ENCODE measurements around the gene TBX21. TPM values are rescaled to one million over a fixed set of nuclear protein-coding genes. Genes with fewer than 3 reads are reported as not detected.

TBX21 gene
- polyA plus RNA-seq, 3 donors = 0.05 to 0.16 (median 0.13) TPM

DNA sequence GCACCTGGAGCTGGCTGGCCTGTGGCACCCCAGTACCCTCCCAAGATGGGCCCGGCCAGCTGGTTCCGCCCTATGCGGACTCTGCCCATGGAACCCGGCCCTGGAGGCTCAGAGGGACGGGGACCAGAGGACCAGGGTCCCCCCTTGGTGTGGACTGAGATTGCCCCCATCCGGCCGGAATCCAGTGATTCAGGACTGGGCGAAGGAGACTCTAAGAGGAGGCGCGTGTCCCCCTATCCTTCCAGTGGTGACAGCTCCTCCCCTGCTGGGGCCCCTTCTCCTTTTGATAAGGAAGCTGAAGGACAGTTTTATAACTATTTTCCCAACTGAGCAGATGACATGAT, 12.0 kb downstream of the TBX21 start:
- H3K9me3 ChIP-seq (replicated peaks in 1 of 2; ENCODE audit: control insufficient read depth in 1 of 2, insufficient read depth in 1 of 2, low read length in 2 of 2) = no peaks in the 10 kb centered on the region
- H3K4me2 ChIP-seq (replicated peaks; ENCODE audit: extremely low read depth, low read length, poor library complexity, severe bottlenecking) = no peak overlapping the region
- no peaks in the 10 kb centered on the region for H3K79me2 ChIP-seq (ENCODE audit: insufficient read depth, low read length)
- H3K36me3 ChIP-seq (replicated peaks in 1 of 2; ENCODE audit: control insufficient read depth in 1 of 2, insufficient read depth in 2 of 2, low read length in 2 of 2) = no peaks in the 10 kb centered on the region
- H3K27ac ChIP-seq (ENCODE audit: low read depth in 1 of 2, low read length in 2 of 2) = no peak overlapping the region
- intact Hi-C loops (cut with micrococcal nuclease) = no loop called here
- Mint-ChIP-seq H3K4me3 (no peak overlapping the region), H3K36me3 (no peaks in the 10 kb centered on the region), H3K9me3 (peaks cover 0 to 2% (median 0%) of the 10 kb centered on the region in 7 donors), H3K27ac (no peak overlapping the region), H3K27me3 (ENCODE audit: low read depth in 3 of 3) (peaks cover 29 to 52% (median 29%) of the 10 kb centered on the region in 3 donors), H3K4me1 (no peaks in the 10 kb centered on the region)
- H3K9ac ChIP-seq (ENCODE audit: insufficient read depth, low read length, poor library complexity, severe bottlenecking) = no peak overlapping the region
- TF ChIP-seq, protein P1, sequence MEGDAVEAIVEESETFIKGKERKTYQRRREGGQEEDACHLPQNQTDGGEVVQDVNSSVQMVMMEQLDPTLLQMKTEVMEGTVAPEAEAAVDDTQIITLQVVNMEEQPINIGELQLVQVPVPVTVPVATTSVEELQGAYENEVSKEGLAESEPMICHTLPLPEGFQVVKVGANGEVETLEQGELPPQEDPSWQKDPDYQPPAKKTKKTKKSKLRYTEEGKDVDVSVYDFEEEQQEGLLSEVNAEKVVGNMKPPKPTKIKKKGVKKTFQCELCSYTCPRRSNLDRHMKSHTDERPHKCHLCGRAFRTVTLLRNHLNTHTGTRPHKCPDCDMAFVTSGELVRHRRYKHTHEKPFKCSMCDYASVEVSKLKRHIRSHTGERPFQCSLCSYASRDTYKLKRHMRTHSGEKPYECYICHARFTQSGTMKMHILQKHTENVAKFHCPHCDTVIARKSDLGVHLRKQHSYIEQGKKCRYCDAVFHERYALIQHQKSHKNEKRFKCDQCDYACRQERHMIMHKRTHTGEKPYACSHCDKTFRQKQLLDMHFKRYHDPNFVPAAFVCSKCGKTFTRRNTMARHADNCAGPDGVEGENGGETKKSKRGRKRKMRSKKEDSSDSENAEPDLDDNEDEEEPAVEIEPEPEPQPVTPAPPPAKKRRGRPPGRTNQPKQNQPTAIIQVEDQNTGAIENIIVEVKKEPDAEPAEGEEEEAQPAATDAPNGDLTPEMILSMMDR (IDR thresholded peaks at IDR 0.05) = no peak
- H3K27me3 ChIP-seq (ENCODE audit: control insufficient read depth in 2 of 2, insufficient read depth in 2 of 2, low read length in 2 of 2) = peaks cover 0 to 28% of the 10 kb centered on the region in 2 donors
- no peaks in the 10 kb centered on the region for H4K20me1 ChIP-seq (ENCODE audit: insufficient read depth, low read length)
- H3K4me3 ChIP-seq (replicated peaks in 1 of 3; ENCODE audit: low read depth in 2 of 3, low read length in 3 of 3) = no peak overlapping the region
- no peak for DNase-seq
- H2AFZ ChIP-seq (ENCODE audit: insufficient read depth, low read depth, low read length, poor library complexity, severe bottlenecking) = no peak overlapping the region
- H3K4me1 ChIP-seq (ENCODE audit: control insufficient read depth in 1 of 2, insufficient read depth in 2 of 2, low read length in 2 of 2) = no peaks in the 10 kb centered on the region
- 83% methylated on average over 7 of the region's 10 CpGs for WGBS (ENCODE audit: insufficient coverage)

- peaks cover 0 to 14% (median 12%) of the 10 kb centered on the region in 7 donors for H3K9me3 Mint-ChIP-seq
- no peak overlapping the region for H3K9ac ChIP-seq (ENCODE audit: insufficient read depth, low read length, poor library complexity, severe bottlenecking)
- no peak overlapping the region for H3K4me3 Mint-ChIP-seq
- H3K79me2 ChIP-seq (ENCODE audit: insufficient read depth, low read length) = no peaks in the 10 kb centered on the region
- WGBS (ENCODE audit: insufficient coverage) = no CpG with 5 or more reads among the region's 3 CpGs
- no peak overlapping the region for H3K27ac ChIP-seq (ENCODE audit: low read depth in 1 of 2, low read length in 2 of 2)
- H3K36me3 Mint-ChIP-seq = no peaks in the 10 kb centered on the region
- TF ChIP-seq, protein P1 (IDR thresholded peaks at IDR 0.05) = no peak
- H3K36me3 ChIP-seq (replicated peaks in 1 of 2; ENCODE audit: control insufficient read depth in 1 of 2, insufficient read depth in 2 of 2, low read length in 2 of 2) = no peaks in the 10 kb centered on the region
- H3K4me2 ChIP-seq (replicated peaks; ENCODE audit: extremely low read depth, low read length, poor library complexity, severe bottlenecking) = no peak overlapping the region
- H3K4me3 ChIP-seq (replicated peaks in 1 of 3; ENCODE audit: low read depth in 2 of 3, low read length in 3 of 3) = no peak overlapping the region
- H2AFZ ChIP-seq (ENCODE audit: insufficient read depth, low read depth, low read length, poor library complexity, severe bottlenecking) = no peak overlapping the region
- H3K9me3 ChIP-seq (replicated peaks in 1 of 2; ENCODE audit: control insufficient read depth in 1 of 2, insufficient read depth in 1 of 2, low read length in 2 of 2) = peaks cover 5 to 8% of the 10 kb centered on the region in 2 donors
- H3K4me1 ChIP-seq (ENCODE audit: control insufficient read depth in 1 of 2, insufficient read depth in 2 of 2, low read length in 2 of 2) = no peaks in the 10 kb centered on the region
- DNase-seq = no peak
- intact Hi-C loops (cut with micrococcal nuclease) = no loop called here
- H3K27me3 Mint-ChIP-seq (ENCODE audit: low read depth in 3 of 3) = peaks cover 4 to 13% (median 6%) of the 10 kb centered on the region in 3 donors
- H3K27me3 ChIP-seq (ENCODE audit: control insufficient read depth in 2 of 2, insufficient read depth in 2 of 2, low read length in 2 of 2) = no peaks in the 10 kb centered on the region
- peaks cover 3% of the 10 kb centered on the region for H3K4me1 Mint-ChIP-seq
- H4K20me1 ChIP-seq (ENCODE audit: insufficient read depth, low read length) = no peaks in the 10 kb centered on the region
- H3K27ac Mint-ChIP-seq = no peak overlapping the region
Observed at GRCh38 chr17:47751471-47751870, 18.4 kb downstream of the TBX21 start.

All from CD14-positive monocyte (primary cell).